HepG2 (cell line): ENCODE results near the gene SELPLG. TPM values are rescaled to one million over a fixed set of nuclear protein-coding genes. Genes with fewer than 3 reads are reported as not detected.
A peak's percentile ranks its signal among the peaks of the same experiment; 100 is the strongest.

Experiments used
- ATAC-seq: fragments of 200-7000 bp; cut with Tn5 transposase; 3 replicates; pipeline ENCODE4 v1.9.1; 2020; ENCODE audit warnings: mild to moderate bottlenecking, moderate library complexity
- BruUV-seq: library from RNA; stranded (reverse); fragments of 400-500 nt; replicated peaks from 2 replicates; lab custom pipeline; 2021; lab: Mats Ljungman, UMichigan
- CTCF ChIA-PET: fragments of 300-600 bp; formaldehyde crosslinking; extraction: SDS; loops from one replicate; lab custom pipeline; 2021; ENCODE audit warnings: low total read pairs, inconsistent platforms, low intra/inter-chr PET ratio; lab: Yijun Ruan, JAX
- POLR2A ChIA-PET: fragments of 350-600 bp; sonication (Branson Sonifier 250); formaldehyde crosslinking; loops from one replicate; lab custom pipeline; 2020; ENCODE audit warnings: antibody characterized with exemption, inconsistent platforms; lab: Yijun Ruan, JAX
- DNase-seq: peaks from one replicate; pipeline ENCODE4 v3.0.0-alpha.2; 2015; ENCODE audit warnings: low spot score
- FAIRE-seq: peaks from 3 replicates; lab custom pipeline; 2011; peaks lifted over from hg19 to GRCh38; lab: Jason Lieb, UNC
- H2AFZ ChIP-seq: one replicate; pipeline ENCODE4 v1.6.1; 2011; ENCODE audit warnings: low read length, inconsistent platforms
- H3K27ac ChIP-seq: fragments of 300-600 bp; 3 replicates; pipeline ENCODE4 v1.8.0; 2011; ENCODE audit warnings: mixed run types, mild to moderate bottlenecking, mixed read lengths, low read length, inconsistent platforms; ENCODE audit not compliant: insufficient read depth; ENCODE audit errors: extremely low read length
- H3K27me3 ChIP-seq, 2 experiments: fragments of 200-600 bp in 1 of 2; 2 replicates in 1 of 2; 3 replicates in 1 of 2; pipeline versions ENCODE4 v1.6.0 to v1.8.0; 2011; ENCODE audit warnings: low read length in 2 of 2, mild to moderate bottlenecking in 2 of 2, moderate library complexity in 2 of 2, inconsistent platforms in 1 of 2; ENCODE audit not compliant: insufficient read depth in 2 of 2, control insufficient read depth in 1 of 2
- H3K36me3 ChIP-seq, 2 experiments: fragments of 200-600 bp in 1 of 2; replicated peaks in 1 of 2; 2 replicates in 1 of 2; 3 replicates in 1 of 2; pipeline versions ENCODE4 v1.5.1 to v1.8.0; 2011; ENCODE audit warnings: low read length in 2 of 2, inconsistent platforms in 1 of 2; ENCODE audit not compliant: insufficient read depth in 2 of 2, control insufficient read depth in 1 of 2
- H3K4me1 ChIP-seq: 2 replicates; pipeline ENCODE4 v1.5.1; 2012; ENCODE audit warnings: low read length, inconsistent platforms; ENCODE audit not compliant: insufficient read depth
- H3K4me2 ChIP-seq: 2 replicates; pipeline ENCODE4 v1.6.0; 2011; ENCODE audit warnings: low read depth, low read length, inconsistent platforms
- H3K4me3 ChIP-seq, 3 experiments: fragments of 200-600 bp in 1 of 3; sonication (generic), shearing (Covaris generic) in 1 of 3; replicated peaks in 1 of 3; 2 replicates each; pipeline ENCODE4 v1.5.1; 2011 to 2016; ENCODE audit warnings: low read length in 3 of 3, inconsistent platforms in 2 of 3, low read depth in 2 of 3, mild to moderate bottlenecking in 2 of 3, control low read depth in 1 of 3, mixed read lengths in 1 of 3; ENCODE audit not compliant: insufficient read depth in 1 of 3
- H3K79me2 ChIP-seq: one replicate; pipeline ENCODE4 v1.6.1; 2011; ENCODE audit warnings: low read length, inconsistent platforms; ENCODE audit not compliant: insufficient read depth
- H3K9ac ChIP-seq: 2 replicates; pipeline ENCODE4 v1.6.0; 2011; ENCODE audit warnings: mild to moderate bottlenecking, low read depth, low read length, inconsistent platforms; ENCODE audit not compliant: insufficient read depth
- H3K9me3 ChIP-seq: 2 replicates; pipeline ENCODE4 v1.5.1; 2012; ENCODE audit warnings: mild to moderate bottlenecking, low read length
- H4K20me1 ChIP-seq: 2 replicates; pipeline ENCODE4 v1.6.0; 2011; ENCODE audit warnings: inconsistent platforms, mild to moderate bottlenecking, low read length, moderate library complexity; ENCODE audit not compliant: insufficient read depth
- HDAC2 ChIP-seq: sonication (generic); formaldehyde crosslinking; IDR thresholded peaks from 2 replicates; pipeline ENCODE4 v1.4.0; 2020; ENCODE audit warnings: missing genetic modification reagents
- HMG20A ChIP-seq: IDR thresholded peaks from 2 replicates; pipeline ENCODE4 v1.6.1; 2016; ENCODE audit warnings: borderline replicate concordance
- LCORL ChIP-seq, 2 experiments: fragments of 450-650 bp in 1 of 2; sonication (generic) in 1 of 2; formaldehyde crosslinking in 1 of 2; IDR thresholded peaks; 2 replicates each; pipeline versions ENCODE4 v1.5.0 to v1.6.1; 2017 to 2020; ENCODE audit warnings: antibody characterized with exemption in 1 of 2, missing genetic modification reagents in 1 of 2
- MAX ChIP-seq: IDR thresholded peaks from 2 replicates; pipeline ENCODE4 v1.6.1; 2012; ENCODE audit warnings: inconsistent platforms
- SAP130 ChIP-seq: IDR thresholded peaks from 2 replicates; pipeline ENCODE4 v1.6.1; 2016; ENCODE audit warnings: low read depth
- YY1 ChIP-seq: IDR thresholded peaks from 2 replicates; pipeline ENCODE4 v1.6.1; 2011; ENCODE audit warnings: low read length, low read depth, moderate library complexity, mild to moderate bottlenecking; ENCODE audit not compliant: insufficient read depth, insufficient replicate concordance
- ZHX2 ChIP-seq, 2 experiments: sonication (generic) in 1 of 2; formaldehyde crosslinking in 1 of 2; IDR thresholded peaks; 2 replicates each; pipeline versions ENCODE4 v1.6.1 to v1.9.0; 2014 to 2022; ENCODE audit warnings: antibody characterized with exemption in 1 of 2, borderline replicate concordance in 1 of 2, inconsistent platforms in 1 of 2, low read depth in 1 of 2, missing genetic modification reagents in 1 of 2
- ZNF17 ChIP-seq: sonication (generic); formaldehyde crosslinking; IDR thresholded peaks from 2 replicates; pipeline ENCODE4 v1.5.0; 2020; ENCODE audit warnings: mild to moderate bottlenecking, missing genetic modification reagents
- ZNF235 ChIP-seq: sonication (generic); formaldehyde crosslinking; IDR thresholded peaks from 2 replicates; pipeline ENCODE4 v1.8.1; 2023; ENCODE audit warnings: mild to moderate bottlenecking, missing genetic modification reagents, borderline replicate concordance
- ZNF331 ChIP-seq: sonication (generic); formaldehyde crosslinking; IDR thresholded peaks from 2 replicates; pipeline ENCODE4 v1.4.0; 2020; ENCODE audit warnings: missing genetic modification reagents
- ZNF552 ChIP-seq: sonication (generic); formaldehyde crosslinking; IDR thresholded peaks from 2 replicates; pipeline ENCODE4 v1.9.0; 2022; ENCODE audit warnings: missing genetic modification reagents, mild to moderate bottlenecking, borderline replicate concordance
- WGBS: methylation state at CpG from one replicate; pipeline ENCODE4 v1.1.6; 2017; ENCODE audit warnings: low lambda C conversion rate; 5-methylcytosine and 5-hydroxymethylcytosine counted together
- in situ Hi-C: cut with HindIII; loops from 2 replicates; pipeline ENCODE4 v1.10.0; 2017; ENCODE audit warnings: low pct_unique_long_range_greater_than_20kb; ENCODE audit not compliant: extremely low pct_ligation_motif_present
- intact Hi-C: fragments of 100-400 bp; cut with micrococcal nuclease; formaldehyde crosslinking; loops from one replicate; pipeline ENCODE4 v1.10.0; 2022; ENCODE audit not compliant: unreplicated experiment
- polyA plus RNA-seq, 8 experiments: library from polyadenylated mRNA; depleted of rRNA in 3 of 8; stranded (reverse) in 7 of 8; unstranded in 1 of 8; fragments of >200 nt; fragmentation: Illumina TruSeq in 4 of 8; extraction: Trizol in 4 of 8; gene quantifications; 2 replicates each; pipeline versions ENCODE4 v1.2.1 to v1.2.3, GENCODE V29; 2011 to 2016; ENCODE audit warnings: low read depth in 4 of 8, missing spikeins in 1 of 8, mixed read lengths in 1 of 8; ENCODE audit not compliant: insufficient read depth in 1 of 8
- total RNA-seq, 5 experiments: library from RNA; depleted of rRNA; stranded (reverse); fragments of >200 nt; fragmentation: Illumina TruSeq; extraction: Trizol; gene quantifications; 2 replicates each; pipeline ENCODE4 v1.2.3, GENCODE V29; 2016; ENCODE audit warnings: low read depth in 1 of 5

The SELPLG gene
- total and polyA plus RNA-seq, 2 of the 13 experiments (the other 11 are each of a cell fraction or from before 2014, with no cell fraction given): 0.12 TPM; not detected in 1

GRCh38 chr12:108666401-108666881, 32.7 kb upstream of the SELPLG start:
- no TSS peak for BruUV-seq
- H3K79me2 ChIP-seq: peaks cover 44% of the 10 kb centered on the region
- in situ Hi-C loops: loop anchor here (5.0 kb wide), 1 partner anchor 61 kb away; no protein-coding TSS in a partner anchor
- no peak overlapping the region for H2AFZ ChIP-seq
- peak overlapping the region; percentile 73 for H3K27ac ChIP-seq
- DNase-seq: peak; percentile 76
- no peaks in the 10 kb centered on the region for H3K9me3 ChIP-seq
- POLR2A ChIA-PET: interaction anchor here (0.9 to 1.6 kb wide), 6 partner anchors 14 to 191 kb away, joined by 3 to 6 read pairs (median 4); partner anchors contain the start of gene SSH1
- H3K36me3 ChIP-seq: peaks cover 9 to 15% of the 10 kb centered on the region in 2 experiments; a peak in 4 of 5 replicates
- 0 out of 2 replicates have a peak, but pooled peaks cover 11% of the 10 kb centered on the region for H4K20me1 ChIP-seq
- no peaks in the 10 kb centered on the region for H3K27me3 ChIP-seq
- intact Hi-C loops: loop anchor here (10.0 kb wide), 1 partner anchor 428 kb away; the partner anchor contains the start of genes ALKBH2 and UNG
- no peak for FAIRE-seq
- H3K4me3 ChIP-seq: no peak overlapping the region
- CTCF ChIA-PET: interaction anchor here (1.4 to 3.4 kb wide), 2 partner anchors 25 to 137 kb away, joined by 3 to 53 read pairs; no protein-coding TSS in a partner anchor
- H3K4me2 ChIP-seq: no peak overlapping the region
- H3K9ac ChIP-seq: no peak overlapping the region; the same call in 1 of the 2 replicates
- ATAC-seq: peak; percentile 84
- H3K4me1 ChIP-seq: peaks cover 54% of the 10 kb centered on the region
- WGBS: 33% methylated on average over 2 of the region's 3 CpGs
- TF ChIP-seq ZNF235 (CRISPR knock-in tag): no peak
- TF ChIP-seq MAX: 0 out of 2 replicates have a peak, but pooled peaks have one; percentile 13
- TF ChIP-seq LCORL (IDR thresholded peaks at IDR 0.05): no peak
- TF ChIP-seq LCORL (CRISPR knock-in tag; IDR thresholded peaks at IDR 0.05): no peak
- no peak for TF ChIP-seq HMG20A (CRISPR knock-in tag)
- no peak for TF ChIP-seq ZHX2 (IDR thresholded peaks at IDR 0.05; ENCODE audit: low read depth)
- TF ChIP-seq ZHX2 (CRISPR knock-in tag; IDR thresholded peaks at IDR 0.05; ENCODE audit: borderline replicate concordance): no peak
- TF ChIP-seq YY1: no peak
- 0 out of 2 replicates have a peak, but pooled peaks have one; percentile 24 for TF ChIP-seq HDAC2 (CRISPR knock-in tag)
- TF ChIP-seq ZNF331 (CRISPR knock-in tag): 0 out of 2 replicates have a peak, but pooled peaks have one; percentile 25
- TF ChIP-seq SAP130: peak; percentile 33; the same call in 1 of the 2 replicates
- TF ChIP-seq ZNF552 (CRISPR knock-in tag): no peak
- TF ChIP-seq ZNF17 (CRISPR knock-in tag): no peak
